ENCODE data around the gene RASL11B.

Gene RASL11B

DNA sequence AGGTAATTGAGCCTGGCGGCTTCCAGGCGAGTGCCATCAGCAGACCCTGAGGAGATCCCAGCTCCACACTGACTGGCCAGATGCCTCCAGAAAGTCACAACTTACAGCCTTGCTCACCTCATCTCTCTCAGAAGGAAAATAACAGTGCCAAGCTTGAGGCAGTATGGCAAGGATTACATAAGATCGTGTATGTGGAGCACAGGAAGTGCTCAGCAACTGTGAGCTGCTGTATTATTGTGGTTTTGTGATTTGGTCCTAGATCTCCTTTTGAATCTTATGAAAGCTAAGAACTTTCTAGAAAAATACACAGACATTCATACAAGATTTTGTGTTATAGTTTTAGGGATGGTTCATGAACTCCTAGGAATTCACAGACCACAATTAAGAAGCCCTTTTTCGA lies 14.0 kb downstream of the RASL11B start:
- DNase-seq = no peak

DNA sequence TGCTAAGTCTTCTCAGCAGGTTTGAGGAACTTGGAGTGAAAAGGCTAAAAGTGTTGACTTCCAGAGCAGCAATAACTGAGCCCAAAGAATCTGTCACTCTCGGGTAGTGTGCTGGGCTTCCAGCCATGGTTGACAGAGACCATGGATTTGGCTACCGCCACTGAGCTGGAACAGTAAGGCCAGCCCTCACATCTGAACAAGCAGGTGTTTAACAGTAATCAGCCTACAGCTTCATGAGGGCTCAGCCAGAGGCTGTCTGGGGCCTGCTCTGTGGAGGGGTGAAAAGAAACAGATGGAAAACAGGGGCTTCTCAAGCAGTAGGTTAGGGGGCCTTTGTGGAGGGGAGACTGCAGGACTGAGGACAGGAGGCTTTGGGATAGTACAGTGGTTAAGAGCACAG lies 14.9 kb downstream of the RASL11B start:
- DNase-seq = no peak

DNA sequence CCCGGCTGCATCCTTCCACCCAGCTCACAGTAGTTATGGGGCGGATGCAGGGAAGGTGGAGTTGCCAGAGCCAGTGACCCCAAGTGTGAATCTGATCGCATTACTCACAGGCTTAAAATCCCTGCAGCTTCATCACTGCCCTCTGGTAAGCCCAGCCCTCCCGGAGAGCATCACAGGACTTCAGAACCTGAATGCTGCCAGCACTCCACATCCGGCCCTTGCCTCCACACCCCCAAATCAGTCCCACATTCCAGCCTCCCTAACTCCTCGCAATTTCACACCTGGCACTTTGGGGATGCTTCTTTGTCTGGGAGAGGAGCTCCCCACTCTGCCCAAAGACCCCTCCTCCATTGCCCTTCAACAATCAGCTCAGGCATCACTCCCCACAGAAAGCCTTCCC lies 15.6 kb downstream of the RASL11B start:
- DNase-seq = no peak

DNA sequence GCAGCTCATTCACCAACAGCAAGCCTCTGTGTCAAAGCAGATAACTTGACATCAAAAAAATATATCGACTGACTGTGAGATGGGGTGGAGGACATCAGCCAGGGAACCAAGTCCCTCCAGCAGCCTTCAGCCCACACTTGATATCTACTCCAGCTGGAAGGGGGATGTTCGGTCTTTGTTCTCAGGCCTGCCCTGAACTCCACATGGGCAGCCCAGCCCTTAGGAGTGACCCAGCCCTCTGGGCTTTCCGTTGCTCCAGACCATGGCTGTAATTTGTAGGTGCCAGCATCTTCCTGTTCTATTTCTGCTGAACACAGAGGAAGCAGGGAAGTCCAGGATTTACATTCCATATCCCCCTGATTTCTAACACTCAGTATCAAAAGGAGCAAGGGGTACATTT lies 17.4 kb downstream of the RASL11B start:
- no peak for DNase-seq

DNA sequence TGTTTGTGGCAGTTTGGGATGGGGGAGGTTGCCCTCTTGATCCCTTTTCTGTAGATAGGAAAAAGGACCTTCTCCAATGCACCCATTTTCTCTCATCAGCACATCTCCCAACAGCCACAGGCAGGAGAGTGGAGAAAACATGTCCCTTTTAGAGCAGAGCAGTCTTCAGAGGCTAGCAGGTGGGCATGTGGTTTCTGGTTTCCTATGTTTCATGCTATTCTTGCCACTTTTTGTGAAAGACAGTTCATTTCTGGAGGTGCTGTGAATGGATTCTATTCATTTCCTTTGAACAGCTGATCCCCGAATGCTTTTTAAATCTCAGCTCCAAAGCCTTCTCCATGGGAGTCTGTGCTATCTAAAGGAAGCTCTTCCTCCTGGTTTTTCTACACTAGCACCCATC lies 18.9 kb downstream of the RASL11B start:
- no peak for DNase-seq

DNA sequence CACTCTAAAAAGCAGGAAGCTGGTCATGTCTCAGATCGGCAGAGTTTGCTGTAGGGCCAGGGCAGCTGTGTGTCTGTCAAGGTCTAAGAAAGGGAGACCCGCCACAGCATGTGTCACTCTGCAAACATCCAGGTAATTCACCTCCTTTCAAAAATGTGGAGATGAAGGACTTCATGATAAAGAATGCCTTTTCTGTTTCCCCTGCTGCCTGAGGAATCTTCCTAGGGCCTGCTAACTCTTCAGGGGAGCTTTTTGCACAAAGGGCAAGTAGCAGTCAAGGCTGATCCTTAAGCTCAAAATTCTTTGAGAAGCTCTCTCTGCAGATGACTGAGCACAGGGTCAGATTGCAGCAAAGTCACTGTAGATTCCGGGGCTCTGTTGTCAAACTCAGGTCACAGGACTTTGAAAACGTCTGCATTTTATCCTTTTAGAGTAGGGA lies 21.1 kb downstream of the RASL11B start:
- DNase-seq = no peak

DNA sequence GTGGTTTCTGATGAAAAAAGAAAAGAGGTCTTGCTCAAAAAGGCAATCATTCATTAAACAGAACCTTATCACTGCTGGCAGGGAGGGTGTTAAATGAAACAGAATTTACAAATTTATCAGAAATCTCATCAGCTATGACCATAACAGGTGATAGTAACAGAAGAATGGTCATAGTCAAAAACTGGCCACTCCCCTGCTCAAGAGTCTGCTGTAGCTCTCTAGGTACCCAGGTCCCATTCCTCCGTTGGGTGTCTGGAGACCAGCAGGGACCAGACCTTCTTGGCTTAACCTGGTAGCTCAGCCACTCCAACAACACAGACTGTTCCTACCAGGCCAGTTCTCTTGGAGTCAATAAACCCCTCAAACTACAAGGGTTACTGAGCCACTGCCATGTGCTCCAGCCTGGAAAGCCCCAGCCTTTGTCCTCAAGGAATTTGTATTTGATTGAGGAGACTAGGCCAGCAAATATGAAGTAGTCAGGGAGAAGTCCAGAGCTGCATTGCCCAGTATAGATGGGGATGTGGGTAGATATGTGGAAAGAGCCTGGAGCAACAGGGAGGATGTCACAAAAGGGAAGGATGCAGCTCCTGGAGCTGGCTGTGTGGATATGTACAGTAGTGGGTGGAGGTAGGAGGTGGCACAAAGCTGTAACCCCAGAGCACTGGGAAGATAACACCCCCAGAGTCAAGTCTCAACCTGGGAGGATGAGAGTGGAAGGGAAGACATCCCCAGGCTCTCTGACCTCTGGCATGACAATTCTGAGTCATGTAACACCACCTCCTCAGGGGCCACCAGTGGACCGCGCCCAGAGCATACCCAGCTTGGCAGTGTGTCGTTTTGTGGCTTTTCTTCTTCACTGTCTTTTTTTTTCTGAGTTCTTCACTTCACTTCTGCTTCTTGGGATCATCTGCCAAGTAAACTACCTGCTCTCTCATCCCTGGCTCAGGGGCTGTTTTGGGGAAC lies 21.9 kb downstream of the RASL11B start:
- DNase-seq = no peak

DNA sequence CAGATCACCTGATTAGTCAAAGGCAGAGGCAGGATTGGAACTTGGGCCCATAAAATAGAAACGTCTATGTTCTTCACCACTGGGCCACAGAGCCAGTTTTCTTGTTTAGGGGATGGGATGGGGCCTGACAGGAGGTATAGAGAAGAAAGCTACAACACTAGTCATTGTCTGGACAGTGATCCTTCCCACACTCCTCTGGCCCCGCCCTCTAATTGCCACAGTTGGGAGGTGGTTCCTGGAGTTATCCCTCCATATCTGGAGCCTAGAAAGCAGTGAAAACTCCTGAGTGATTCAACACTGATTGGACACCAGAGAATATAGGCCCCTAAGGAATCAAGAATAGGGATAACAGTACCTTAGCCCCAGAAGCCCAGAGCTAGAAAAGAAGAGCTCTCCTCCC lies 22.9 kb downstream of the RASL11B start:
- no peak for DNase-seq

DNA sequence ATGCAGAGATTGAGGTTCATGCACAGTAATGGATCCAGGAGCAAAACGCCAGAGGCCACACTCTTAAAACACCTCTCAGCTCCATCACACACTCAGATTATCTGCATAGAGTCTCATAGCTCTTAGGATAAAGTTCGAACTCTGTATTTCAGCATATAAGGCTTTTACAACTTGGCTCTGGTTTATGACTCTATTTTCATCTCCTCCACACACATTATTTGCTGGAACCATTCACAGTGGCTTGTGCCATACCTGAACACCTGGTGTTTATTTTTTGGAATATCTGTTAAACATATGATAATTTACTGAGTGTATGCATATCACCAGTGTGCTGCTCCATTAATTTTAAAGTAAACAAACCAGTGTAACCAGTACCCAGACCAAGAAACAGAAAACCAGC lies 27.2 kb downstream of the RASL11B start:
- DNase-seq = no peak

DNA sequence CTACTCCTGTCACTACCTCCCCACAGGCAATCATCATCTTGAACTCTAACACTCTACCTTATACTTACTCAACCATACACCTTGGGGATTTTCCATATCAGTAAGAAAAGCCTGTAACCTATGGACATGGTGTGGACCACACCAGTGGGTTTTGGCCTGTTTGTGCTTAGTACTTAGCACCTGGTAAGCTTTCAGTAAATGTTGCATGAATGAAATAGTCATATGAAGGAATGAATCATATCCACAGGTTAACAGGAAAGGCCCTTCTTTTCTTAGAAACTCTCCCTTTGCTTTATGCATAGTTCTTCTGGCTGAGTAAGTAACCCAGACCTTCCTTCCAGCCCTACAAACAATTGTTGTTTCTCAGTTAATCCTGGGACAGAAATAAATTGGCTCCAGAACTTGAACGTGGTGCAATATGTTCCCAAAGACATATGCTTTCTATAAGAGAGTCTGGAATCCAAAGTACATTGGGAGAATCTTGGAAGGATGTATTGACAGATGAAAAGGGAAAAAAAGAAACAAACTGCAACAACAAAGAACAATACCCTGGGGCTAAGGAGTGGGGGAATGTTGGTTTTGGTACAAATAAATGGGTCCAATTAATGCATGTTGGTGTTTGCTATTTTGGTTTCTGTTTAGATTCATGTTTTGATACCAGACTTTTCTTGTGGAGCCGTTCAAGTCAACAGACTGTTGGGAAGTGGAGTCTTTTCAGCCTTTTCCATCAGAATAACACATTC lies 27.8 kb downstream of the RASL11B start:
- DNase-seq = peak; percentile 32

DNA sequence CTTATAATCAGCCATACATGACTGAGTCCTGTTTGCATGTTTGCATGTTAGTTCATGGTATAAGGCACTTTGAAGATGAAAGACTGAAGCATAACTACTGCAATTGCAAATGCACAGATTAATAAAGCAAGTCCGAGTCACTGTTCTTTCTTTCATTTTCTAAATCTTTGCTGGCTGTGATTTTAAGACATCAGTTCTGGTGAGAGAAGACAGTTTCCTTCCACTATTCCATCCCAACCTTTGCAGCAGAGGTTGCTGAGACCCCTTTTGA lies 28.3 kb downstream of the RASL11B start:
- DNase-seq = no peak

DNA sequence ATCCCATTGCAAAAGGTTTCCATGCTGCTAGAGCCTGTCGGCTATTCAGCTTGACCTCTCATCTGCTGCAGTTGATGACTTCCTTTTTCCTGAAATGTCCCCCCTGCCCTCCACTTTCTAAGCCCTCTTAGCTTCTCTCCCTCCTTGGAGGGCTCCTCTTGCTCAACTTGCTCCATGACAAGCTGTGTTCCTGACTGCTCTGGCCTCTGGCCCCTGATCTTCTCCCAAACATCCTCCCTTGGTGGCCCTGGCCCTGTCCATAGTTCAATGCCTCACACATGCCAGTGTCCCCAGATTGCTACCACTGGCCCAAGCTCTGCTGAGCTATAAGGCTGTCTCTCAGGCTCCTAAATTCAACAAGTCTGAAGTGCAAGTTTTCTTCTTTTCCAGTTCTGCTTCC lies 29.6 kb downstream of the RASL11B start:
- DNase-seq = no peak

DNA sequence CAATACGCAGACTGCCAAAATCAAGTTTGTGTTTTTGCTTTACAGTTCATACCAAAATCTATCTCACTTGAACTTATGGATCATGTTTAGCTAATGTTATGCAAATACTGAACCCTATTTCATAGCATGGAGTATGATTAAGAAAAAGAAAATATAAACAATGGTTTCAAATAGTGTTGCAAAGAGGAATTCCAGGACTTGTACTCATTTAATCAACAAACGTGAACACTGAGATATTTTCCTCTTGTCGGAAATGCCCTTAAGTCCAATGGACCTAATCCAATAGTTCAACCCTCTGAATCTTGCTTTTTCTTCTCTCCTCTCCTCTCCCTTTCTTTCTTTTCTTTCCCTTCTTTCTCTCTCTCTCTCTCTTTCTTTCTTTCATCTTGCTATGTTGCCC lies 30.8 kb downstream of the RASL11B start:
- no peak for DNase-seq

DNA sequence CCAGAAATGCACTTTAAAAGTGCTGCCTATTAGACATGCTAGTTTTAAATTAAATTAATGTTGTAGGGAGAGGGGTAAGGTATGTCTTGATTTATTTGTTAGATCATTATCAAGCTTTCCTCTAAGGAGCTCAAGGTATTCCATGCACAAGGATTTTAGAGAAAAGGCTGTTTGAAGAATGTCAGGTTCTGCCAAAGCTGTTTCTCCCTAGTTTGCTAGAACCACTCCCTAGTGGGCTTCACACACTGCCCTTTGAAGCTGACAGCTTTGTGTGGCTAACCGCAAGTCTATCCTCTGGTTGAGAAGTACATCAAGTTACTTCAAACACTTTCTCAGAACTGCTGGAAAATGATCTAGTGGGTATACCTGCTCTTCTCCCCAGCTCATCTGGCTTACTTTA lies 32.3 kb downstream of the RASL11B start:
- peak; percentile 86 for DNase-seq

DNA sequence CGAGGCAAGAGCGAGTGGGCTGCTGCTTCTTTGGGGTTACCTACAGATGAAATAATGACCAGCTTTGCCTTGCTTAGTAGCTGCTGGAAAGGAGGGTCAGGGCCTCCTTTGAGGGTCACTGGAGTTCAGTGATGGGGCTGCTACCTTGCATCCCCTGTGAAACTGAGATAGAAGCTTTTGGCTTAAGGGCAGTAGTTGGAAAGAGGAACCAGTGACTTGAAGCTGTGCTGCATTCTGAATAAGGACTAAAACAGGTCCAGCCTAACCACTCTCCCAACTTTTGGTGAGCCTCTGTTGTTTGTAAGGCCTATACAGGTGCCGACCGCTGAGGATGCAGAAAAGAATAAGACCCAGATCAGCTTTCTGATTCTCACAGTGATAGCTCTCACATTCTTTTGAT lies 41.2 kb downstream of the RASL11B start:
- no peak for DNase-seq

DNA sequence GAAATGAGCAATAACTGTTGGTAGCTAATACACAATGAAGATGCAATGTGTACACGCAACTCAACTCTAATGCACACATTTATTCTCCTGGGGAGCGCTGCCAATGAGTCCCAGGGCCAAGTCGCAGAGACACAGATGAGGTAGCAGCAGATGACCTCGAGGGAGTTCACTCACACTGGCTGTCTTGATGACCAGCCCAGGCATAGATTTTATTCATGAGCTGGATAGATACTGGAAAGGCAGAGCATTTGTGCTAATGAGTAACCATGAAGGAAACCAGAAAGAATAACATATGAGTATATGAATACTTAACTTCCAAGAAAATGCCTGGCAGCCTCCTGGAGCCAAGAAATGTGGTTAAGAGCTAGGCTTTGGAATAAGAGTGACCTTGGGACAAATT lies 42.3 kb downstream of the RASL11B start:
- peak; percentile 28 for DNase-seq

DNA sequence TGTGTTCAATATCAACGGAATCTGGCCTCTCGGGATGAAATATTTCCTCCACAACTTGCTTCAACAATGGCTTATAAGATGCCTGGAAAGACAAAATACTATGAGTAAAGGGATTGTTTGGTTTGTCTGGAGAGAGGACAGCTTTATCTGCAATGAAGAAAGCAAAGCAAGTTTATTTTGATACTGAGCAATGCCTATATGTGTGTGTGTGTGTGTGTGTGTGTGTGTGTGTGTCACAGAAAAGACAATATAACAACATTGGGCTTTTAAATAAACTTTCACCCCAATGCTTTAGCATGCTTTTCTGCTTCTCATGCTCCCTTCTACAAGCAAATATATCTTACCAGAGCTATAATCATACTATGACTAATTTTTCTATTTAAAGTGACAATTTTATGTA lies 45.4 kb downstream of the RASL11B start:
- no peak for DNase-seq

DNA sequence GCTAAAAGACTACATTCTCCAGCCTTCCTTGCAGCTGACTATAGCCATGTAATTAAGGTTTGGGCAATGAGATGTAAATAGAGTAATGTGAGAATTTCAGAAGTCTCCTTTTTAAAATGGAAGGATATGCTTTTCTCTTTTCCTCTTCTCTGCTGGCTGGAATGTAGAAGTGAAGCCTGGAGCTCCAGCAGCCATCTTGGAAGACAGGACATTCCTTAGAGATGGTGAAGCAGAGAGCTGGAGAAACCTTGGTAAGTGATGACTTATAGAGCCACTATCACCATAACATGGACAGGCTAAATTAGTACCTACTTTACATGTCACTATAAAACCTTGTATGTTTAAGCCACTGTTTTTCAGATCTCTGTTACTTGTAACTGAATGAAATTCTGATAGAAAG lies 48.0 kb downstream of the RASL11B start:
- DNase-seq = no peak

DNA sequence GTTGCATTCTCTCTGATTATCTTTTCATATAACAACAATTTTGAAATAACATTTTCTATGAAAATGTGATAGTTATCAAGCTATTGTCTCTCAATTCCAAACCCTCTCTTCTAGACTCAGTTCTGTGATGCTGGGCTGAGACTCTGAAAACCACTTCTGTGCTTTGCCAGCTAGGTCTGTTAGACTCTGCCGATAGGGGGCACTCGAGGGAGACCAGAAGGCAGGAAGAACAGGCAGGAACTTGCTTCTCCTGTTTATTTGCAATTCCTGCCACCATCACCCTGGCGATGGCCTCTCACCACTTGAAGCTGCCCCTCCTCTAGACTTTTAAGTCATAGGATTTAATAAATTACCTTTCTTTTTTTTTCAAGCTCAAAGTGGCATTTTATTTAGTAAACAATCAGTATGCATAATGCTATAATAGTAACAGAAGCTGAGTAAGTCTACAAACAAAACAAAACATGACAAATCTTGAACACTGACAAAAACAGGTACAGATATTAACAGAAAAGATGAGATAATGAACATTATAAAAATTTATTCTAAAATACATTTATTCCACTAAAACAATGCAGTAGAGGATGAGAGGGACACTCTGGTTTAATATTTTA lies 49.7 kb downstream of the RASL11B start:
- DNase-seq = peak; percentile 49

DNA sequence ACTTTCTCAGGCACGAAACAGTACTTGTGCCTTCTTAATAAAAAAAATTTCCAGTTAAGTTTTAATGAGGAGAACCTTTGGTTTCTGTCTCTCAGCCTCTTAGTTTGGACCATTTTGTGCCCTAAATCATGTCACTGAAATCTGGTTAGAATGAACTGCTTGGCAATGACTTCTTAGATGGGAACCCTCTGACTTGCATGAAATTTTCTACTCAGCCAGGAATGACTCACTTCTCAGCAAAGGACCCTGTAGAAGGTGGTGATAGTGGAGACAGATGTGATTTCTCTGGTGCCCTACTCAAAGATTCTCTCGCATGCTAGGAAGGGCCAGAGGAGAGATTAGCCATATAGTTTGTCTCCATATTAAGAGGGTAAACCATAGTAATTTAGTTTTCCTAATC lies 50.5 kb downstream of the RASL11B start:
- peak; percentile 68 for DNase-seq

DNA sequence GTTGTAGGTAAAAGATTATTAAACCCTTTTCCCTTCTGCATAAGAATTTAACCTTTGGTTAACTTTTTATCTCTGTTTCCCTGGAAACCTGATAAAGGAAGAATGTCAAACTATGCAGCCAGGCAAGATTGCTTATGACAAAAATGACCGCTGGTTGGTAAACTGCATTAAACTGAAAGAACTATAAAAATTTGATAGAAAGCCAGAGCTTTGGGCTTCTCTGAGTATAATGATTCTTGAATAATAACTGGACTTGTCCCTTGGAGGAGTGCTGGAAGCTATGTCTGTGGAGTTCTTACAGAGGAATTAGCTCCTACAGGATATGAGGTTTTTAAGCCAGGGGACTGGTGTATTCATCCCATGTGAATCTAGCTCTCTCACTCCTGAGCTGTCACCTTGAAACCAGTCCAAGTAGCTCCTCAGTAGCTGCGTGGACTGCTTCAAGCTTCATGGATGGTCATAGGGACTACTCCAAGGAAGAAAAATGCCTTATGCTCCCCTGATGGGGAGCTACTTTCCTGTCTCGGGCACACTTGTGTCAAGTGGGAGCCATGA lies 52.0 kb downstream of the RASL11B start:
- DNase-seq = peak; percentile 70

DNA sequence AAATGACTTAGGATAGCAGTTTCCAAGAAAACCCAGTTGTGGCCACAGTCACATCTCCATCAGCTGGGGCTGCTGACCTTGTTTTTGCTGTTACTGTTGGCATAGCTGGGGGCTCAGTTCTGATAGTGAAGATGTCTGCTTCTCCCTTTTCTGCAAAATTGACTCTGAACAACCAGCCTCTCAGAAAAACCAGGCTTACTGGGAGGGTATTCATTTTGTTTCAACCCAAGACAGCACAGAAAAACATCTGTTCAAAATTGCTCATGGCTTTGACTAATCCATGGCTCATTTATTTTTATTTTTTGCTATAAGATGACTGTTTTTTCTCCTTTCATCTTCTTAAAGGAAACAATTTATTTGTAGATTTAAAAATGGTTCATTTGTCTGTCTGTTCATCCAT lies 53.1 kb downstream of the RASL11B start:
- no peak for DNase-seq

DNA sequence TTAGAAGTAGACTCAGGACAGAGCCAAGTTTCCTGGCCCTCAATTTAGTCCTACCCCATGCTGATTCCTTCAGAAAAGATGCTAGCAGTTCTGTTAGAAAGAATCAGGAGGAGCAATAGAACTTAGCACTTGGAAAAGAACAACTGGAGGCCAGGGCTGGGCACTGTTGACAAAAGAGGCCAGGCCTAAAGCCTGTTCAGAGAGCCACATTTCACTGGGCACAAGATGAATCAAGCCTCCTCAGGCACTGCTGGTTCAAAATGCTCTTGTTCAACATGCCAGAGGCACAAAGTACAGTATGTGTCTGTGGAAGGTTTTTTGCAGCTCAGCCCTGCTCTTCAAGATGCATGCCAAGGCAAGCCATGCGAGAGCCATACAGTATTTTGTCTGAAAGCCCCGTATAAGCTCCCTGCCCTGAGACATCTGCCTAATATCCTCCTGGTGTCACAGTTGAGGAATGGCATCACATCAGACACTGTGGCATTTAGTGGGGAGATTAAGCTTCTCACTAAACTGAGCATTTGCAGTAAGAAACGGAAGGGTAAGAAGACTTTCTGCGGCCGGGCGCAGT lies 53.7 kb downstream of the RASL11B start:
- no peak for DNase-seq

All from fibroblast of upper back skin (primary cell).